Measurements from ENCODE around the gene CTRB2. TPM values are rescaled to one million over a fixed set of nuclear protein-coding genes. Genes with fewer than 3 reads are reported as not detected.

CTRB2 gene
- total RNA-seq, 1 donor from 2014 or later, result not detected

DNA sequence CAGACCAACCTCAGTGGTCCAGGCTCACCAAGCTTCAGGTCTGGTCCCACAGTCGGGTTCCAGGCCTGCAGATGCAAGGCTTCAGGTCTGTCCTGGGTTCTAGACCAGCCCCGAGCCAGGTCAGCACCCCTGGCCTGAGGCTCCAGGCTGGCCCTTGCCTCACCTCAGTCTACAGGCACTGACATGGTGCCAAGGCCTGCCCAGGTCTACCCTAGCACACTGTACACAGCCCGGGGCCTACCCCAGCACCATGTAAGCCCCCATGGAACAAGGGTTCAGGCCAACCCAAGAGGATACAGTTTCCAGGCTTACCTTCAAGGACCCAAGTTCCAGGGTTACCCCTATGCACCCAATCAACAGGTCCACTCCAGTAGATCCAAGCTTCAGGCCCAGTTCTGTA lies 31.9 kb downstream of the CTRB2 start:
- no peak for DNase-seq (ENCODE audit: low read depth)

- no peak for DNase-seq (ENCODE audit: low read depth)
These were observed 34.4 kb downstream of the CTRB2 start for GRCh38 chr16:75172578-75172977.

DNA sequence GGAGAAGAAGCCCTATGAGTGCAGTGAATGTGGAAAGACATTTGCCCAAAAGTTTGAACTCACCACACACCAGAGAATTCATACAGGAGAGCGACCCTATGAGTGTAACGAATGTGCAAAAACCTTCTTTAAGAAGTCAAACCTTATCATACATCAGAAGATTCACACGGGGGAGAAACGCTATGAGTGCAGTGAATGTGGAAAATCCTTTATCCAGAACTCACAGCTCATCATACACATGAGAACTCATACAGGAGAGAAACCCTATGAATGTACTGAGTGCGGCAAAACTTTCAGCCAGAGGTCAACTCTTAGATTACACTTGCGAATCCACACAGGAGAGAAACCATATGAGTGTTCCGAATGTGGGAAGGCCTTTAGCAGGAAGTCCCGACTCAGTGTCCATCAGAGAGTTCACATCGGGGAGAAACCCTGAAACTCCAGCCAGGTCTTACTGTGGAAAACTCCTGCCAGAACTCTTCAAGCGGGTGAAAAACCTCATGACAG lies 37.0 kb downstream of the CTRB2 start:
- DNase-seq (ENCODE audit: low read depth), result no peak

GRCh38 chr16:75160386-75160785 lies 46.6 kb downstream of the CTRB2 start:
- DNase-seq (ENCODE audit: low read depth), result no peak

Other genes with a start within 250 kb of the CTRB2 start
- 7.5 and 19.8 TPM in 2 replicates for gene WDR59, start 222.0 kb downstream of the CTRB2 start, total RNA-seq
- gene ZNRF1, start 208.1 kb downstream of the CTRB2 start, total RNA-seq, result 6.1 and 12.9 TPM in 2 replicates
- 1.9 and 4.2 TPM in 2 replicates for gene LDHD, start 90.4 kb downstream of the CTRB2 start, total RNA-seq
- gene ZFP1, start 58.6 kb downstream of the CTRB2 start, total RNA-seq, result 5.9 and 12.9 TPM in 2 replicates
- gene CTRB1, start 11.8 kb upstream of the CTRB2 start, total RNA-seq, result not detected in 2 replicates
- gene BCAR1, start 44.5 kb upstream of the CTRB2 start, total RNA-seq, result 48.6 and 116 TPM in 2 replicates
- 39.6 and 96.2 TPM in 2 replicates for gene CFDP1, start 226.3 kb upstream of the CTRB2 start, total RNA-seq